H1 (cell line): ENCODE data around the gene SLC25A26. TPM values are rescaled to one million over a fixed set of nuclear protein-coding genes. Genes with fewer than 3 reads are reported as not detected.

Source experiments
- CTCF ChIA-PET: fragments of 300-600 bp; sonication (Branson Sonifier 250); formaldehyde crosslinking; loops from one replicate; lab custom pipeline; 2021; ENCODE audit not compliant: partially characterized antibody; lab: Charles Lee
- POLR2A ChIA-PET: fragments of 300-600 bp; sonication (Branson Sonifier 250); formaldehyde crosslinking; loops from one replicate; lab custom pipeline; 2021; ENCODE audit warnings: inconsistent platforms; ENCODE audit not compliant: partially characterized antibody; lab: Charles Lee
- DNase-seq, 2 experiments: peaks; one replicate each; pipeline versions ENCODE4 v3.0.0 to v3.0.0-alpha.2; 2010 to 2022; ENCODE audit warnings: low spot score in 2 of 2, low read depth in 1 of 2, mixed read lengths in 1 of 2
- FAIRE-seq: peaks from 2 replicates; lab custom pipeline; 2011; peaks lifted over from hg19 to GRCh38; lab: Jason Lieb, UNC
- H2AFZ ChIP-seq: 2 replicates; pipeline ENCODE4 v1.8.1; 2012; ENCODE audit warnings: low read length, inconsistent platforms
- H2AK5ac ChIP-seq: 2 replicates; pipeline ENCODE4 v1.6.1; 2013; ENCODE audit warnings: low read depth, low read length
- H2BK120ac ChIP-seq: replicated peaks from 2 replicates; pipeline ENCODE3; 2013; ENCODE audit warnings: low read depth, low read length, inconsistent platforms
- H2BK12ac ChIP-seq: 2 replicates; pipeline ENCODE4 v1.6.1; 2013; ENCODE audit warnings: low read depth, low read length
- H2BK15ac ChIP-seq: 2 replicates; pipeline ENCODE4 v1.6.1; 2013; ENCODE audit warnings: low read length
- H2BK20ac ChIP-seq: 2 replicates; pipeline ENCODE4 v1.6.1; 2013; ENCODE audit warnings: low read length
- H2BK5ac ChIP-seq: 2 replicates; pipeline ENCODE4 v1.6.1; 2013; ENCODE audit warnings: low read depth, low read length
- H3K14ac ChIP-seq: 2 replicates; pipeline ENCODE4 v1.6.1; 2013; ENCODE audit warnings: inconsistent platforms; ENCODE audit not compliant: insufficient read length
- H3K18ac ChIP-seq: 2 replicates; pipeline ENCODE4 v1.6.1; 2013; ENCODE audit warnings: low read length; ENCODE audit errors: extremely low read depth
- H3K23ac ChIP-seq: 2 replicates; pipeline ENCODE4 v1.6.1; 2013; ENCODE audit warnings: inconsistent platforms; ENCODE audit not compliant: insufficient read length
- H3K23me2 ChIP-seq: 2 replicates; pipeline ENCODE4 v1.6.1; 2013; ENCODE audit warnings: low read depth, low read length
- H3K27ac ChIP-seq: 2 replicates; pipeline ENCODE4 v1.6.1; 2011; ENCODE audit warnings: low read depth, low read length, inconsistent platforms
- H3K27me3 ChIP-seq, 4 experiments: replicated peaks in 1 of 4; 1 replicate in 1 of 4; 2 replicates in 3 of 4; pipeline versions ENCODE4 v1.6.1 to v1.8.1; 2011 to 2013; ENCODE audit warnings: low read length in 3 of 4, mild to moderate bottlenecking in 3 of 4, inconsistent platforms in 2 of 4, mixed read lengths in 2 of 4, moderate library complexity in 1 of 4; ENCODE audit not compliant: control insufficient read depth in 3 of 4, insufficient read depth in 3 of 4; ENCODE audit errors: extremely low read depth in 1 of 4
- H3K36me3 ChIP-seq, 4 experiments: 2 replicates each; pipeline versions ENCODE4 v1.6.1 to v1.8.1; 2011 to 2013; ENCODE audit warnings: mild to moderate bottlenecking in 4 of 4, low read length in 3 of 4, moderate library complexity in 2 of 4, control low read depth in 1 of 4, inconsistent platforms in 1 of 4; ENCODE audit not compliant: insufficient read depth in 4 of 4, control insufficient read depth in 2 of 4
- H3K4ac ChIP-seq: replicated peaks from 2 replicates; pipeline ENCODE3; 2013; ENCODE audit warnings: low read length, low read depth, mixed read lengths, inconsistent platforms; ENCODE audit not compliant: insufficient read length
- H3K4me1 ChIP-seq, 4 experiments: replicated peaks in 1 of 4; 1 replicate in 1 of 4; 2 replicates in 3 of 4; pipeline versions ENCODE4 v1.6.1 to v1.8.1; 2011 to 2013; ENCODE audit warnings: low read length in 3 of 4, inconsistent platforms in 2 of 4, mixed read lengths in 1 of 4; ENCODE audit not compliant: insufficient read depth in 4 of 4, control insufficient read depth in 3 of 4
- H3K4me2 ChIP-seq, 2 experiments: 2 replicates each; pipeline versions ENCODE4 v1.6.1 to v1.8.1; 2011 to 2013; ENCODE audit warnings: low read depth in 2 of 2, low read length in 2 of 2, control low read depth in 1 of 2, inconsistent platforms in 1 of 2, mild to moderate bottlenecking in 1 of 2; ENCODE audit not compliant: insufficient read depth in 1 of 2
- H3K4me3 ChIP-seq, 4 experiments: fragments of 200-600, 300-600 bp in 1 of 4; sonication (generic), shearing (Covaris generic), sonication (Bioruptor Twin) in 1 of 4; 2 replicates each; pipeline versions ENCODE4 v1.5.1 to v1.8.1; 2011 to 2016; ENCODE audit warnings: low read length in 4 of 4, low read depth in 3 of 4, control low read depth in 2 of 4, inconsistent platforms in 2 of 4, mild to moderate bottlenecking in 2 of 4, mixed read lengths in 1 of 4, moderate library complexity in 1 of 4; ENCODE audit not compliant: insufficient read depth in 2 of 4; ENCODE audit errors: extremely low read depth in 1 of 4
- H3K56ac ChIP-seq: replicated peaks from 2 replicates; pipeline ENCODE3; 2013; ENCODE audit warnings: low read depth, mild to moderate bottlenecking, mixed read lengths, low read length, inconsistent platforms; ENCODE audit not compliant: insufficient read length
- H3K79me1 ChIP-seq: 2 replicates; pipeline ENCODE4 v1.6.1; 2013; ENCODE audit warnings: low read depth, low read length, control low read depth
- H3K79me2 ChIP-seq, 2 experiments: 2 replicates each; pipeline versions ENCODE4 v1.6.1 to v1.8.1; 2012 to 2013; ENCODE audit warnings: low read length in 2 of 2, mild to moderate bottlenecking in 2 of 2, inconsistent platforms in 1 of 2; ENCODE audit not compliant: insufficient read depth in 2 of 2, control insufficient read depth in 1 of 2
- H3K9ac ChIP-seq, 4 experiments: replicated peaks in 1 of 4; 1 replicate in 1 of 4; 2 replicates in 3 of 4; pipeline versions ENCODE4 v1.6.1 to v1.8.1; 2011 to 2013; ENCODE audit warnings: low read depth in 3 of 4, low read length in 3 of 4, control low read depth in 2 of 4, mild to moderate bottlenecking in 2 of 4, moderate library complexity in 2 of 4, inconsistent platforms in 1 of 4; ENCODE audit errors: extremely low read depth in 1 of 4
- H3K9me3 ChIP-seq, 2 experiments: 2 replicates each; pipeline versions ENCODE4 v1.6.1 to v1.8.1; 2012 to 2013; ENCODE audit warnings: mild to moderate bottlenecking in 2 of 2, moderate library complexity in 2 of 2, control low read depth in 1 of 2, inconsistent platforms in 1 of 2, low read depth in 1 of 2, low read length in 1 of 2, mixed read lengths in 1 of 2; ENCODE audit not compliant: insufficient read depth in 2 of 2
- H4K20me1 ChIP-seq, 2 experiments: replicated peaks in 1 of 2; 2 replicates each; pipeline versions ENCODE3 to v1.8.1; 2011 to 2013; ENCODE audit warnings: inconsistent platforms in 2 of 2, low read length in 2 of 2, mild to moderate bottlenecking in 1 of 2; ENCODE audit not compliant: insufficient read depth in 2 of 2, control insufficient read depth in 1 of 2
- H4K5ac ChIP-seq: 2 replicates; pipeline ENCODE4 v1.6.1; 2013; ENCODE audit warnings: low read length, low read depth, mixed read lengths, inconsistent platforms; ENCODE audit not compliant: insufficient read length
- H4K8ac ChIP-seq: 2 replicates; pipeline ENCODE4 v1.8.0; 2013; ENCODE audit warnings: mild to moderate bottlenecking, moderate library complexity, low read length, inconsistent platforms; ENCODE audit not compliant: insufficient read depth; ENCODE audit errors: extremely low read depth
- H4K91ac ChIP-seq: replicated peaks from 2 replicates; pipeline ENCODE3; 2013; ENCODE audit warnings: low read length, mixed read lengths, inconsistent platforms; ENCODE audit not compliant: insufficient read length
- BCL11A ChIP-seq, 2 experiments: IDR thresholded peaks; one replicate each; pipeline ENCODE4 v1.6.1; 2011; ENCODE audit warnings: low read depth in 2 of 2, low read length in 2 of 2, mild to moderate bottlenecking in 2 of 2
- CEBPB ChIP-seq: IDR thresholded peaks from 2 replicates; pipeline ENCODE4 v1.6.1; 2012; ENCODE audit warnings: low read depth, low read length
- CHD2 ChIP-seq: IDR thresholded peaks from 2 replicates; pipeline ENCODE4 v1.6.1; 2012; ENCODE audit warnings: low read length, improper control_type of control experiment
- EZH2 ChIP-seq: fragments of 200-600 bp; sonication (generic); IDR thresholded peaks from 2 replicates; pipeline ENCODE4 v1.7.1; 2012; ENCODE audit warnings: low read depth, mild to moderate bottlenecking, moderate library complexity, low read length, inconsistent platforms; ENCODE audit not compliant: severe bottlenecking
- FOSL1 ChIP-seq: IDR thresholded peaks from 2 replicates; pipeline ENCODE4 v1.6.1; 2011; ENCODE audit warnings: mild to moderate bottlenecking, low read depth, low read length, moderate library complexity; ENCODE audit not compliant: insufficient read depth
- GTF2F1 ChIP-seq: IDR thresholded peaks from 2 replicates; pipeline ENCODE4 v1.6.1; 2012; ENCODE audit warnings: low read depth, low read length, improper control_type of control experiment, borderline replicate concordance
- PHF8 ChIP-seq: fragments of 200-600 bp; sonication (generic); conservative IDR thresholded peaks from 2 replicates; pipeline ENCODE4 v1.7.1; 2012; ENCODE audit warnings: low read depth, mild to moderate bottlenecking, inconsistent platforms, low read length, moderate library complexity
- POU5F1 ChIP-seq: IDR thresholded peaks from 2 replicates; pipeline ENCODE4 v1.6.1; 2011; ENCODE audit warnings: low read depth, mild to moderate bottlenecking, low read length, moderate library complexity
- SIRT6 ChIP-seq: IDR thresholded peaks from one replicate; pipeline ENCODE4 v1.7.1; 2012; ENCODE audit warnings: low read length, inconsistent platforms
- SIX5 ChIP-seq: IDR thresholded peaks from 2 replicates; pipeline ENCODE4 v1.6.1; 2011; ENCODE audit warnings: mild to moderate bottlenecking, low read depth, low read length
- SUZ12 ChIP-seq: fragments of 200-600 bp; sonication (generic); IDR thresholded peaks from 2 replicates; pipeline ENCODE4 v1.6.1; 2012; ENCODE audit warnings: mild to moderate bottlenecking, inconsistent platforms, low read length, moderate library complexity, mixed read lengths
- TAF7 ChIP-seq: optimal IDR thresholded peaks from 2 replicates; pipeline ENCODE3; 2011; ENCODE audit warnings: low read depth, mild to moderate bottlenecking, inconsistent platforms, low read length, moderate library complexity, borderline replicate concordance
- TBP ChIP-seq: IDR thresholded peaks from 2 replicates; pipeline ENCODE4 v1.6.1; 2011; ENCODE audit warnings: low read depth, low read length, improper control_type of control experiment
- USF2 ChIP-seq: IDR thresholded peaks from 2 replicates; pipeline ENCODE4 v1.6.1; 2011; ENCODE audit warnings: low read length, improper control_type of control experiment
- WGBS, 2 experiments: shearing (Covaris generic) in 1 of 2; methylation state at CpG; one replicate each; pipeline versions ENCODE4 v1.1.6 to v1.1.7; 2013 to 2015; ENCODE audit warnings: low lambda C conversion rate in 2 of 2, mixed read lengths in 2 of 2, inconsistent platforms in 1 of 2, low coverage in 1 of 2, missing lambda C conversion rate in 1 of 2; ENCODE audit not compliant: insufficient replicate concordance in 2 of 2, insufficient coverage in 1 of 2, insufficient read length in 1 of 2; ENCODE audit errors: extremely low coverage in 1 of 2, missing lambda C conversion rate in 1 of 2; 5-methylcytosine and 5-hydroxymethylcytosine counted together
- polyA plus RNA-seq, 7 experiments: library from polyadenylated mRNA; depleted of rRNA in 3 of 7; stranded (reverse) in 5 of 7; unstranded in 2 of 7; fragments of >200 nt in 5 of 7; fragments of 200-250 nt in 2 of 7; gene quantifications; 1 replicate in 5 of 7; 2 replicates in 1 of 7; 4 replicates in 1 of 7; pipeline versions ENCODE4 v1.2.1 to v1.2.3, GENCODE V29; 2011 to 2013; ENCODE audit warnings: missing spikeins in 2 of 7, mixed read lengths in 2 of 7
- total RNA-seq: library from RNA; stranded (reverse); fragmentation: NEBNext Ultra II Directional; extraction: Animal tissue kit (Norgen Biotek cat#: 25700); gene quantifications from 2 replicates; pipeline ENCODE4 v1.2.1, GENCODE V29; 2021

SLC25A26 gene
- total and polyA plus RNA-seq, 2 of the 8 experiments (the other 6 are each of a cell fraction or from before 2014, with no cell fraction given) = 30.0 to 37.0 TPM

DNA sequence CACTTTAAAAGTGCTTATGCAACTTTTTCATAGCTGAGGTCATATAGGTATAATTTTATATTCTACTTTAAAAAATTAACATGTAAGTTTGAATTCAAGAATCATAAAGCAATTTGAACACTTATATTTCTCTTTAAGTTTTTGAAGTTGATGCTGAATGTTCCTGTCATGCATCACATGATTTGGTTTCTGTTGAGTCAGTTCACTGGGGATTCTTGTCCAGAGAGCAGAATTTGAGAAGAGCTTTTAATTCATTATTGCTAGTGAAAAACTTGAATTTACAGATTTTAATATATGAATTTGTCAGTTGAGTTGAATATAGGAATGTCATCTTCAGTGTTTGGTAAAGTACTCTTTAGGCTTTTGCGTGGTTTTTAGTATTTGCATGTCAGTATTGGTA, 7.9 kb downstream of the SLC25A26 start:
- no peak for FAIRE-seq
- H3K4me3 ChIP-seq = no peak overlapping the region
- no peak for TF ChIP-seq FOSL1
- no peak for TF ChIP-seq EZH2
- no peak for TF ChIP-seq USF2
- no peak for TF ChIP-seq SUZ12
- no peak for TF ChIP-seq BCL11A (IDR thresholded peaks at IDR 0.05; ENCODE audit: low read depth in 2 of 2, low read length in 2 of 2)
- TF ChIP-seq CEBPB = no peak
- no peak for TF ChIP-seq SIX5
- no peak for TF ChIP-seq TAF7
- TF ChIP-seq POU5F1 = no peak
- no peak for TF ChIP-seq PHF8
- no peak for TF ChIP-seq CHD2
- TF ChIP-seq TBP = no peak
- no peak for TF ChIP-seq SIRT6
- no peak for TF ChIP-seq GTF2F1

More for the DNA sequence above, 7.9 kb downstream of the SLC25A26 start:
- no peak overlapping the region for H2BK5ac ChIP-seq
- WGBS, 2 experiments = 90% methylated on average over 1 of the region's 1 CpG; no CpG with 5 or more reads in 1 of the 2 experiments
- H4K8ac ChIP-seq = no peak overlapping the region
- H3K9ac ChIP-seq = no peak overlapping the region
- H4K5ac ChIP-seq = no peak overlapping the region
- H4K20me1 ChIP-seq = peaks cover 0 to 2% of the 10 kb centered on the region in 2 experiments
- no peak overlapping the region for H2BK15ac ChIP-seq
- H3K23me2 ChIP-seq = no peaks in the 10 kb centered on the region; the same call in 1 of the 2 replicates
- no peak overlapping the region for H4K91ac ChIP-seq
- H2AFZ ChIP-seq = no peak overlapping the region
- no peak overlapping the region for H3K4me2 ChIP-seq
- no peak overlapping the region for H2BK20ac ChIP-seq
- no peak overlapping the region for H3K23ac ChIP-seq
- no peak overlapping the region for H3K27ac ChIP-seq
- peaks cover 0 to 35% of the 10 kb centered on the region in 2 experiments; a peak in 1 of 4 replicates for H3K79me2 ChIP-seq
- H3K18ac ChIP-seq = no peak overlapping the region
- H3K9me3 ChIP-seq = no peaks in the 10 kb centered on the region
- H3K27me3 ChIP-seq = no peaks in the 10 kb centered on the region
- no peak for DNase-seq
- POLR2A ChIA-PET = no interaction called here
- CTCF ChIA-PET = interaction anchor here (0.6 kb wide), 1 partner anchor 8 kb away, joined by 3 read pairs; no protein-coding TSS in a partner anchor
- H2BK12ac ChIP-seq = no peak overlapping the region
- H3K14ac ChIP-seq = no peak overlapping the region
- H3K36me3 ChIP-seq = no peaks in the 10 kb centered on the region; a peak in 1 of 8 replicates
- H3K4ac ChIP-seq = no peak overlapping the region
- no peak overlapping the region for H2AK5ac ChIP-seq
- H2BK120ac ChIP-seq = no peak overlapping the region
- no peaks in the 10 kb centered on the region; the same call in 1 of the 2 replicates for H3K79me1 ChIP-seq
- no peaks in the 10 kb centered on the region for H3K4me1 ChIP-seq
- H3K56ac ChIP-seq = no peak overlapping the region
